ENCODE measurements around the gene SLC17A6.

DNA sequence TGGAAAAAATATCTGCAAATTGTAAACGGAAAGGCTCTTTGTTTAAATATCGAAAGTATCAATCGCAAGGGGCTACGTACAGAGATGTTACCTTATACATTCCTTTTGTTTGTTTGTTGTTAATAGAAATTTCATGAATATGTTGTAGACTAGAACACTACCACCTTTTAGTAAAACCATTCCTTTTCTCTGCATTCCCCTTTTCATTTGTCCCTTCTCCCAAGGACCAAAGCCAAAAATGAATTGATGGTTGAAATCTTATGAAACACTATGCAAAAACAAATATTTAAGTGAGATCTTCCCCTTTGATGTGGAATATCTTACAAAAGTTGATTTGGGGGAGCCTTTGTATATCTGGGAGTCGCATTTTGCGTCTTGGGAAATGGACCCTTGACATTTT lies 2.1 kb downstream of the SLC17A6 start:
- TF ChIP-seq, protein P1, sequence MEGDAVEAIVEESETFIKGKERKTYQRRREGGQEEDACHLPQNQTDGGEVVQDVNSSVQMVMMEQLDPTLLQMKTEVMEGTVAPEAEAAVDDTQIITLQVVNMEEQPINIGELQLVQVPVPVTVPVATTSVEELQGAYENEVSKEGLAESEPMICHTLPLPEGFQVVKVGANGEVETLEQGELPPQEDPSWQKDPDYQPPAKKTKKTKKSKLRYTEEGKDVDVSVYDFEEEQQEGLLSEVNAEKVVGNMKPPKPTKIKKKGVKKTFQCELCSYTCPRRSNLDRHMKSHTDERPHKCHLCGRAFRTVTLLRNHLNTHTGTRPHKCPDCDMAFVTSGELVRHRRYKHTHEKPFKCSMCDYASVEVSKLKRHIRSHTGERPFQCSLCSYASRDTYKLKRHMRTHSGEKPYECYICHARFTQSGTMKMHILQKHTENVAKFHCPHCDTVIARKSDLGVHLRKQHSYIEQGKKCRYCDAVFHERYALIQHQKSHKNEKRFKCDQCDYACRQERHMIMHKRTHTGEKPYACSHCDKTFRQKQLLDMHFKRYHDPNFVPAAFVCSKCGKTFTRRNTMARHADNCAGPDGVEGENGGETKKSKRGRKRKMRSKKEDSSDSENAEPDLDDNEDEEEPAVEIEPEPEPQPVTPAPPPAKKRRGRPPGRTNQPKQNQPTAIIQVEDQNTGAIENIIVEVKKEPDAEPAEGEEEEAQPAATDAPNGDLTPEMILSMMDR (optimal IDR thresholded peaks at IDR 0.05 in 1 of 3, IDR thresholded peaks at IDR 0.05 in 1 of 3, conservative IDR thresholded peaks at IDR 0.05 in 1 of 3; ENCODE audit: extremely low read depth in 1 of 3, insufficient read depth in 2 of 3, low read length in 3 of 3) = no peak
- TF ChIP-seq EZH2 (IDR thresholded peaks at IDR 0.05; ENCODE audit: low read length) = no peak

Measured in keratinocyte (primary cell).